Breast epithelium (tissue), 3 donors: Measurements from ENCODE around the gene TRPT1.

Experiments used
- CTCF ChIP-seq, 3 donors: fragments of 450-650 bp; IDR thresholded peaks; one replicate each; pipeline ENCODE4 v1.5.1; 2016 to 2017; ENCODE audit warnings: antibody characterized with exemption in 3 of 3, mild to moderate bottlenecking in 3 of 3, moderate library complexity in 3 of 3
- POLR2A ChIP-seq: fragments of 450-650 bp; IDR thresholded peaks from one replicate; pipeline ENCODE4 v1.6.1; 2016; ENCODE audit warnings: antibody characterized with exemption, mild to moderate bottlenecking, moderate library complexity

- TF ChIP-seq CTCF (IDR thresholded peaks at IDR 0.05), result no peak
- no peak for TF ChIP-seq POLR2A
These were observed 17.4 kb upstream of the TRPT1 start for GRCh38 chr11:64243236-64243854.
